ENCODE results near the gene KCNJ1.

Gene KCNJ1

GRCh38 chr11:128837627-128838026, 29.5 kb downstream of the KCNJ1 start:
- Histone ChIP-seq H3K9me3 (ENCODE audit: control insufficient read depth, insufficient read depth, low read length) (no peaks in the 10 kb centered on the region), H3K4me1 (ENCODE audit: insufficient read depth, low read length) (peaks cover 11% of the 10 kb centered on the region), H3K36me3 (ENCODE audit: insufficient read depth, low read length) (no peaks in the 10 kb centered on the region), H3K9ac (ENCODE audit: low read depth, low read length) (no peak overlapping the region)

DNA sequence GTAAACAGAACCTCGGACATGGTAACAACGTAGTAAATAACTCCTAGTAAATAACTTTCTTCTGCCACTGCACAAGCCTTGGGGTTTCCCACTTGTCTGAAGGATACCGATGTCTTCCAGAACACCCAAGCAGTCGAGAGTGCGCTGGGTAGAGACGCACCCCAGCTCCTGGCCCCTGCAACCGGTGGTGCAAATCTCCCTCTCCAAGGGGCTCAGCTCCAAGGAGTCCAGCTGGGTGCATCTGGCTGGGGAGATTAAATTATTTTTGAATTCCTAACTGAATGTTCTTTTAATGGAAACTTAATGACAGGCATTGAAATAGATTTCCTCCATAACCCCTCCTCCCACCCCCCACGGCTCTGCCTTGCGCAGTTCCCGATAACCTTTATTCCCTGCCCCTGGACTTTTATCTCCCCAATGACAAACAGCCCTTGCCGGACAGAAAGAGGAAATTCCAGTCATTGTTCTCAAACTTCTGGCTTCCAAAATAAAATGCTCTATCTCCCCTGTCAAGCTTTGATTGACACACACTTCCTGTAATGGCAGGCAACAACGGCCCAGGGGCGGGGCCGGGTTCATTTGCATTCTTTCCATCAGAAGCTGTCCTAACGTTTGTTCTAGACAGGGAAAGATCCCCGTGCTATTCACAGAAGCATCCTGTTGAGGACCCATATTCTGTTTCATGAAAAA, 31.2 kb downstream of the KCNJ1 start:
- H3K4me1 ChIP-seq (ENCODE audit: insufficient read depth, low read length), result peaks cover 16% of the 10 kb centered on the region
- H3K9me3 ChIP-seq (ENCODE audit: control insufficient read depth, insufficient read depth, low read length), result no peaks in the 10 kb centered on the region
- H3K9ac ChIP-seq (ENCODE audit: low read depth, low read length), result no peak overlapping the region
- H3K36me3 ChIP-seq (ENCODE audit: insufficient read depth, low read length), result no peaks in the 10 kb centered on the region

DNA sequence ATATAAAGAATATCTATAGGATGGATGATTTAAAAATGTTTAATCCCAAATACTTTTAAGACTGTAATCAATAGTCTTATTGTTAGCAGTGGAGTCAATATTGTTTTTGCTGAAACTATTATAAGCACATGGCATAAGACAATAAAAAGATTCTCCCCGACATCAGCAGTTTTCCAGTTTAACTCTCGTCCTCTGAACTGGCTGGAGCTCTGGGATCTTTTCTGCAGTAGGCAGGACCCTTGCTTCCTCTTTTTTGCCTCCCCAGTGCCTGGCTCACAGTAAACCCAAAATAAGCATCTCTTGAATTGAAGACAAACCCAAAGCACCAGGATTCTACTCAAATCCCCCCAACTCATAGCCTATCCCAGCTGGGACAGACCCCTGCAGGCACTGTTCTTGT, 32.9 kb downstream of the KCNJ1 start:
- Histone ChIP-seq H3K9me3 (ENCODE audit: control insufficient read depth, insufficient read depth, low read length) (no peaks in the 10 kb centered on the region), H3K4me1 (ENCODE audit: insufficient read depth, low read length) (peaks cover 13% of the 10 kb centered on the region), H3K36me3 (ENCODE audit: insufficient read depth, low read length) (no peaks in the 10 kb centered on the region), H3K9ac (ENCODE audit: low read depth, low read length) (no peak overlapping the region)

DNA sequence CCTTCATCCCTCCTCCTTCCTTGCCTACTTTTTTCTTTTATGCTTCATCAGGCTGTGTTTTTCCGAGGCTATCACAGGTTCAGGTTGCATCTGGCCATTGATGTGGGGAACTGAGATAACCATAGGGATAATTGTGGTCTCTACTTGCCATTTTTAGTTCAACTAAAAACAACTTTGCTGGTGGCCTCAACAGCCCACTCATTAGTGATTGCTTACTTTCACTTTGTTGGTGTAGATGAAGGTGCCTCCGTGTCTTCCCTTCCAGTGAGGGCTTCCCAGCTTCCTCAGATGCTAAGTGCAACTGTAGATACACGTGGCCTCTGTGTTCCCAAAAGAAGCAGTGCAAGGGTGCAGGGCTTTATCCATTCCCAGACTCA, 35.0 kb downstream of the KCNJ1 start:
- no peak overlapping the region for H3K9ac ChIP-seq (ENCODE audit: low read depth, low read length)
- peaks cover 7% of the 10 kb centered on the region; the same call in 1 of the 2 replicates for H3K4me1 ChIP-seq (ENCODE audit: insufficient read depth, low read length)
- no peaks in the 10 kb centered on the region for H3K9me3 ChIP-seq (ENCODE audit: control insufficient read depth, insufficient read depth, low read length)
- no peaks in the 10 kb centered on the region for H3K36me3 ChIP-seq (ENCODE audit: insufficient read depth, low read length)

DNA sequence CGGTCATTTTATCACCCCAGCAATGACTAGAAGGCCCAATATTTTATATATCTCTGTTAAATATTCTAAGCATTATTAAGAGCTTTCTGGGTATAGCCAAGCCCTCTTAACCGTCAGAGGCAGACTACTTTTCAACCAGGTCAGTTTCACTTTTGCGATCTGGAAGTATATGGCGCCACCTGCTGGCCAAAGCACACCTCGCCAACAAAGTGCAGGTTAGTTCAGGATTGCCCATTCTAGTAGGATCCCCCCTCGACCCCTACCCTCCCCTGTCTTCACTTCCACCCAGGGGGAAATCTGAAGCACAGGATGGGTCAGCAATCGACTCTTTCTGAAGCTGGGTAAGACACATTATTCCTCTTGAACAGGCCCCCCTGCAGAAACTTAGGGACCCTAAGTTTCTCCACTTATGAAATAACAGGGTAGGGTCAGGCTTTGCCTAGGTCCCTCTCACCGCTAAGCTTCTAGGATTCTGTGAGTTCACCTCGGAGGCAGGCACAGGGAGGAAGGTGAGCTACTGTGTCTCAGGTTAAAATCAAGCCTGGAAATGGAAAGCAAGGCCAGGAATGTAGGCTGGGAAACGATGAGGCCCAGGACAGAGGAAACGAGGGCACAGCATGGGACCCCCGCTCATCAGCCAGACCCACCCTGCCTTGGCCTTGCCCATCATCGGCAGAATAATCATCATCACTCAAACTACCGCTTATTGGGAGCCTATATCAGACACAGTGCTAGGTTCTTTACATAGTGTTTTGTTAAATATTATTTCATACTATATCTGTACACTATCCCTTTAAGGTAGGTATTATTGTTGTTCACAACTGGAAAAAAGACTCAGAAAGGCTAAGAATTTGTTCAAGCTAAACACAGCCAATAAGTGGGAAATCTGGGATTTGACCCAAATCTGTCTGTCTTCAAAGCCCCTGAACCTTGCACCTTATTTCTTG, 35.6 kb downstream of the KCNJ1 start:
- no peaks in the 10 kb centered on the region for H3K9me3 ChIP-seq (ENCODE audit: control insufficient read depth, insufficient read depth, low read length)
- no peak overlapping the region for H3K9ac ChIP-seq (ENCODE audit: low read depth, low read length)
- H3K36me3 ChIP-seq (ENCODE audit: insufficient read depth, low read length), result no peaks in the 10 kb centered on the region
- H3K4me1 ChIP-seq (ENCODE audit: insufficient read depth, low read length), result peaks cover 7% of the 10 kb centered on the region; the same call in 1 of the 2 replicates

DNA sequence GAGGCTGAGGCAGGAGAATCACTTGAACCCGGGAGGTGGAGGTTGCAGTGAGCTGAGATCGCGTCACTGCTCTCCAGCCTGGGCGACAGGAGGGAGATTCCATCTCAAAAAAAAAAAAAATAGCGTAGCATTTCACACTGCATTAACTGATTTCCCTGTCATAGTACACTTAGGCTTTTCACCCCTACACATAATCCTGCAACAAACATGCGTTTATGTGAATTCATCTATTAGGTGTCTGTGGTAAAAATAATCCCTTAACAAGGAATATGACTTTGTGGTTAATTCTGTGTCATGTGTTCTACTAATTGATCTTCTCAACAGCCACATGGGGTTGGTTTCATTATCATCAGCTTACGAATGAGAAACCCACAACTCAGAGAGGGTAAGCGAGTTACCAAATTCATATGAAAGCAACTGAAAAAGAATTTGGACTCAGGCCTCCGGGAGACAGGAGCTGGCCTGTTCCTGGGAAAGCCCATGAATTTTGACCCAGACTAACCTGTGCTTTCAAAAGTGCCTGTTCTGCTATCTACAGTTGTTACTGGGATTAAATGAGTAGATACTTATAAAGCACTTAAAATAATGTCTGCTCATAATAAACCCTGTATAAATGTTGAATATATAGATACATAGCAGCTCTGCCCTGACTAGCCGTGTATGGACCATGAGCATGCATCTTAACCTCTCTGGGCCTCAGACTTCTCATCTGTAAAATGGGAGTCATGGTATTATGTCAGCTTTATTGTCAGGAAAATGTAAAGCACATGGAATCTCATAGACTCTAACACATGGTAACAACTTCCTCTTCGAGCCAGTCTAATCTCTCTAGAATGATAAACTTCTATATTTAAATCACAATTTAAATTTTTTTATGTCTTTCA, 36.6 kb downstream of the KCNJ1 start:
- Histone ChIP-seq H3K9ac (ENCODE audit: low read depth, low read length) (no peak overlapping the region), H3K36me3 (ENCODE audit: insufficient read depth, low read length) (no peaks in the 10 kb centered on the region), H3K4me1 (ENCODE audit: insufficient read depth, low read length) (peaks cover 4% of the 10 kb centered on the region; the same call in 1 of the 2 replicates), H3K9me3 (ENCODE audit: control insufficient read depth, insufficient read depth, low read length) (no peaks in the 10 kb centered on the region)

DNA sequence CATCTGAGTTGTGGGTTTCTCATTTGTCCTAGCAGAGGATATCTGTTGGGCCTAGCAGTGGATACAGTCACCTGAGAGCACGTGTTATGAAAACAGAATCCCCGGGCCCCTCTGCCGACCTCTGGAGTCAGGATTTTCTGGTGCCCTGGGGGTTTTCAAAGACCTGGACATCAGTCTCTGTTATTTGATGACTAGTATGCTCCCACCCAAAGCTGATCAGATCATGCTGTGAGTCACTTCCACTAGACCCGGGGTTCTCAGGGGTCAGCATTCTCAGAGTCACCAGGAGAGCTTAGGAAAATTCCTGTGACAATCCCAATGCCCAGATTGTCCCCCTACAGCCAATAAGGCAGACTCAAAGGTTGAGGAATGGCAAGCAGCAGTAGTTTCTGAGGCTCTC, 38.7 kb downstream of the KCNJ1 start:
- H3K36me3 ChIP-seq (ENCODE audit: insufficient read depth, low read length), result no peaks in the 10 kb centered on the region
- H3K9me3 ChIP-seq (ENCODE audit: control insufficient read depth, insufficient read depth, low read length), result no peaks in the 10 kb centered on the region
- H3K9ac ChIP-seq (ENCODE audit: low read depth, low read length), result no peak overlapping the region
- peaks cover 4% of the 10 kb centered on the region; the same call in 1 of the 2 replicates for H3K4me1 ChIP-seq (ENCODE audit: insufficient read depth, low read length)

DNA sequence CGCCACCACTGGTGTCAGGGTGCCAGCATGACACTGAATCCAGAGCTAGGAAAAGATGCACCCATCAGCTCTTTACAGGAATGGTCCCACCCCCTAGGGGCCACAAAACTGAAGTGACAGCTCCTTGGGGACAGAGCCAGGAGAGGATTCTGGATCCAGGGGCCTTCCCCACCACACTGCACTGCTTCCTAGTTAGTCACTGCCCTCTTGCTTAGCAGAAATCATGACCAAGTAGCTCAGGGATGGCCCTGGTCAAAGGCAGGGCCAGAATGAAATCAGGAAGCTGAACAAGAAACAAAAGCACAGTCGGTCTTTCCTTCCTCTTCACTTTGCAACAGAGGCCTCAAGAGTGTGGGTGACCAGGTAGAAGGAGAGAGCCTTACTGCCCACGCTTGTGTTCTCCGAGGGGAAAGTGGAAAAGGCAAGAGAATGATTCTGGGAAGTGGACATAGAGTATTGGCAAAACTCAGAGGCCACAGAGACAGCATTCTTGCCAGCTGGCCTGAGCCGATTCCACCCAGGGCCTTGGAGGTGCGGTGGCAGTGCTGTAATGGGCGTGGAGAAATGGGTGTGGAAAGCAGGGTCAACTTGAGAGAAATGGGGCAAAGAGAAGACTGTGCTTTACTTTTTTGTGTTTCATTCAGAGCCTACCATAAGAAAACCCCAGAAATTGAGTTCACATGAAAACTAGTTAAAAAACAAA, 39.8 kb downstream of the KCNJ1 start:
- Histone ChIP-seq H3K9me3 (ENCODE audit: control insufficient read depth, insufficient read depth, low read length) (no peaks in the 10 kb centered on the region), H3K36me3 (ENCODE audit: insufficient read depth, low read length) (no peaks in the 10 kb centered on the region), H3K4me1 (ENCODE audit: insufficient read depth, low read length) (peaks cover 4% of the 10 kb centered on the region; the same call in 1 of the 2 replicates), H3K9ac (ENCODE audit: low read depth, low read length) (no peak overlapping the region)

DNA sequence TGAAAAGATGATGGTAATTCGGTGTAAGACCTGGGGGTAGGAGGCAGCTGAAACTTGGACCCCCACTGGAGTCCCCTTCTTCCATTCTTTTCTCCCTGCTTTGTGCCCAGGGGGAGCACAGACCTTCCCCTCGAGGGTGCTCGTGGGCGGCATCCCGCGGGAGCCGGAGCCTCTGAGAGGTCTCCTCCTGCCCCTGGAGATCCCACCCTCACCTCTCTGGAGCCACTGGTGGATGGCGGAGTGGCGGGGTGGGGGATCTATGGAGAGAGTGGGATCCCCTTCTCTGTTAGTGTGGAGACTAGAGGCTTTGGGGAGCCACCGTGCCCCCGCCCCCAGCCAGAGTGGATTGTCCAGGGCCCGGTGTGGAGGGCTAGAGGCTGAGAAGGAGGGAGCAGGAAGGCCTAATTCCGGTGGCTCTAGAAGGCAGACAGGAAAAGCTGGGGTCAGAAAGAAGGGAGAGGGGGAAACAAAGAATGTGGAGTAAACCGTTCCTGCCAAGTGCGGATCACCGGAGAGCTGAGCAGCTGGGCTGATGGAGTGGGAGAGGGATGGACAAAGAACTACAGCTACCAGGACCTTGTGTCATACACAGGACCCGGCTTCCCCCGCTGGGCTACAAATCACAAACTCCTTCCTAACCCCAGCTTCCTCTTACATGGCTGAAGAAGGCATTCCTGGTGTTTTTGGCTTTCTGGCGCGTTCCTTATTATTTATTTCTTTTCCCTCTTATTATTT, 41.9 kb downstream of the KCNJ1 start:
- Histone ChIP-seq H3K36me3 (ENCODE audit: insufficient read depth, low read length) (no peaks in the 10 kb centered on the region), H3K4me1 (ENCODE audit: insufficient read depth, low read length) (no peaks in the 10 kb centered on the region), H3K9me3 (ENCODE audit: control insufficient read depth, insufficient read depth, low read length) (no peaks in the 10 kb centered on the region), H3K9ac (ENCODE audit: low read depth, low read length) (no peak overlapping the region)

- Histone ChIP-seq H3K36me3 (ENCODE audit: insufficient read depth, low read length) (no peaks in the 10 kb centered on the region), H3K4me1 (ENCODE audit: insufficient read depth, low read length) (peaks cover 1% of the 10 kb centered on the region; the same call in 1 of the 2 replicates), H3K9me3 (ENCODE audit: control insufficient read depth, insufficient read depth, low read length) (no peaks in the 10 kb centered on the region), H3K9ac (ENCODE audit: low read depth, low read length) (peak overlapping the region; percentile 9; the same call in 1 of the 2 replicates)
Observed at GRCh38 chr11:128824191-128825049, 42.7 kb downstream of the KCNJ1 start.

DNA sequence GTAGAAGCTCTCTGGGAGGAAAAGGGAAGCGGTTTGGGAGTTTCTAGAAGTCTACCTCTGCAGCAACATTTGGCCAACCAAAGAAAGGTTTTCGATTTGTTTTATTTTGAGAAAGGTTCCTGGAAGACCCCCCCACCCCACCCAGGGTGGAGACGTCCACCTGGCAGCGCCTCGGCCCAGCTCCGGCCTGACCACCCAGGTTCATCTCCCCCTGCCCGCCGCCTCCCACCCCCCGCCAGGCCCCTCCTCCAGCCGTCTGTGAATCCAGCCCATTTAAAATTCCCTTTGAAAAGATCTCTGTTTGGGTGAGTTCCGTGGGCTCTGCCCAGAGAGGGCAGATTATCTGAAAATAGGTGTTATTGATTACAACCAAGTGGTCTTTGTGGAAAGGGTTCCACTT, 43.3 kb downstream of the KCNJ1 start:
- Histone ChIP-seq H3K36me3 (ENCODE audit: insufficient read depth, low read length) (no peaks in the 10 kb centered on the region), H3K4me1 (ENCODE audit: insufficient read depth, low read length) (peaks cover 3% of the 10 kb centered on the region; the same call in 1 of the 2 replicates), H3K9ac (ENCODE audit: low read depth, low read length) (peak overlapping the region; percentile 9; the same call in 1 of the 2 replicates), H3K9me3 (ENCODE audit: control insufficient read depth, insufficient read depth, low read length) (no peaks in the 10 kb centered on the region)

DNA sequence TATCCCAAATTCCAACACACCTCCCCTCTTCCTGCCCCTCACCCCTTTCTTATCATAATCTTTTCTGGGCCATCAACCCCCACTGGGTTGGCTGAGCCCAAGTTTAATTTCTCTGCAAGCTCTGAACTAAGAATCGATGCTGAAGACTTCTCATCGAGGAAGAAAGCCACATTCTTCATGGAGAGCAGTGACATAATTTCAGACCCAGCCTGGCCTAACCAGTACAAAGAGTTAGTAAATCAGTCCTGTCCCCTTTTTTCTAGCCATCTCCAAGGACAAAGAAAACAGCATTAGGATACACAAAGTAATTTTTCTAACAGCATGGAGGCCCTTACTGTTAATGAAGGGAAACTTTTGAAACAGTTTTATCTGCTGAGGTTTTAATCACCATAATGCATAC, 45.0 kb downstream of the KCNJ1 start:
- peaks cover 3% of the 10 kb centered on the region; the same call in 1 of the 2 replicates for H3K4me1 ChIP-seq (ENCODE audit: insufficient read depth, low read length)
- no peaks in the 10 kb centered on the region for H3K9me3 ChIP-seq (ENCODE audit: control insufficient read depth, insufficient read depth, low read length)
- H3K9ac ChIP-seq (ENCODE audit: low read depth, low read length), result no peak overlapping the region
- H3K36me3 ChIP-seq (ENCODE audit: insufficient read depth, low read length), result no peaks in the 10 kb centered on the region
